ENCODE results near the gene TMEM125.

Gene TMEM125

DNA sequence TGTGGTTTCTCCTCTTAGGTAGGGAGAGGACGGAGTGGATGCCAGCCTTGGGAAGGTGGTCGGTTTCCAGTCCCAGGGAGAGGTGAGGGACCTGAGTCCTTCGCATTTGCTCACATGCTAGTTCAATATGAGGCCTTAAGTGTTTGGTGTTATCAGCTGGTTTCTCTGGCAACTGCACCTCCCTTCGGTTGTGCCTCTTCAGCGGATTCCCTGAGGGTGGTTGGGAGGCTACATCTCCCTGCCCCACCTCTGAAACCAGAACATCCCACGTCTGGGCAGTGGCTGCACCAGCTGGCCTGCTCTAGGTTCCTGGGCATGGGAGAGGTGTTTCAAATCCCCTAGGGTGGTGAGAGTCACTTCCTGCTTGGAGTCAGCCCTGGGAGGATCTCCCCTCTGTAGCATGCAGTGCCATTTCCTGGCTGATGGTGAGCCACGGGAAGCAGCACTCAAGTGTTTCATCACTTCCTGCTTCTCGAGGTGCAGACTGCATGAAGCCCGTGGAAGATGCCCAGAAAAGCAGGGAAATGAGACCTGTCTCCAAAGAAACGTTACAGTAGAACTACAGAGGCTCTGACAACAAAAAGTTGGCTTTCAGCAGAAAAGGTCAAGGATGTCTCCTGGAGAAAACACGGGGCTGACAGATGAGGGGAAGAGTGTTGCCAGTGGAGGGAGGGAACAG is 4.5 kb downstream of the TMEM125 start:
- DNase-seq (ENCODE audit: low read depth), result no peak

DNA sequence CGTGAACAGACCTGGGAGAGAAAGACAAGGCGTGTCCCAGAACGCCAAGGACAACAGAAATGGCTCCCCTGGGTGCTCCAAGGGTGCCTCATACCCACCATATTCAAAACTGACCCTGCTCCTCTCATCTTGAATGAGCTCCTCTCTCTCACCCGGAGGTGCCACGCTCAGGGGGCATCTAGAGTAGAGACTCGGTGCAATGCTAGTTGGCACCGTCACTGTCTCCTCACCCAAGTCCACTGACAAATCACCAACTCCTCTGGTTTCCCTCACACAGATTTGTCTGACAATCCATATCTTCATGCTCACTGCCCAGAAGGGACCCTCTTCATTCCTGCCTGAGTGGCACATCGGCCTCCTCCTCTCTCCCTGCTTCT is 5.0 kb downstream of the TMEM125 start:
- no peak for DNase-seq (ENCODE audit: low read depth)

DNA sequence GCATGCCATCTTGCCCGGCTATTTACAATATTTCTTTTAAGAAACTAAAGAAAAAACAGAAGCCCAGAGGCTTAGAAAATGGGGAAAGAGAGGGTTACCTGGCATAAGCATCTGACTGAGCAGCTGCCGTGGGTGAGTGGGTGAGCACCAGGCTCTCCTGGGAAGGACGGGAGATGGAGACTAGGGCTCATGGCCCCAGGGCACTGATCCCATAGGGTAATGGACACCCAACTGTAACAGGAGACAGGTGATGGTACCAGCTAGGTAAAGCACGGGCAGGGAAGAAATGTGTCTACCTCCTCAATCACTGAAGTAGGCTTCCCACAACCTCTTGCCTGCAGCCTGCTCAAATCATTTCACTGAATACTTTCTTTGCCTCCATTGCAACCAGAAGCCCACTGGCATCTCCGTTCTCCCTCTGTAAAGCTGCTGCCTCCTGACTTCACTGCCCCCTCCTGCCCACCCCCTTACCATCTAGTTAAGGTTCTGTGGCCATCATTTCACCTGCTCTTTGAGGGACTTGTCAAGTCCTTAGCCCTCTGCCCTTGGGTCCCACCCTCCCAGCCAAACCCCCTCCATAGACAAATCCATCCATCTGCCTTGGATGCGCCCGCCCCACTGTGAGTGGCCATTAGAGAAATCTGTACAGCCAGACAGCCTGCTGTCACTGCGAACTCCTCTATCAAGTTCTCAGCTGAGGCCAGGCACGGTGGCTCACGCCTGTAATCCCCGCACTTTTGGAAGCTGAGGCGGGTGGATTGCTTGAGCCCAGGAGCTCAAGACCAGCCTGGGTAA is 6.2 kb downstream of the TMEM125 start:
- DNase-seq (ENCODE audit: low read depth), result no peak

DNA sequence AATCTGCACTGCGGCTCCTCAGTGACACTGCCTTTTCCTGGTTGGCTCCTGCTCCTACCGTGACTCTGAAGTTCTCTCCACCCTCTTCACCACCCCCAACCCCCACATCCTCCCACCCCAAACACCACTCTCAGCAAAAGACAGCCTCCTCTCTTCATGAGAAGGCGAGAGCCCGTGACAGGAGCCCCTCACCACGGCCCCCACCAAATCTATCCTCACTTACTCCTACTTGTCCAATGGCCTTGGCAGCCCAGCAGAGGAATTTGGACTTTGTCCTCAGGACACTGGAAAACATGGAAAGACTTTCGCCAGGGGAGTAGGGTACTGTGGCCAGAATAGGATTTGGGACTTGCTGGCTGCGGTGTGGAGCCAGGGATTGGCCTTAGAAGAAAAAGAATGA is 6.9 kb downstream of the TMEM125 start:
- no peak for DNase-seq (ENCODE audit: low read depth)

DNA sequence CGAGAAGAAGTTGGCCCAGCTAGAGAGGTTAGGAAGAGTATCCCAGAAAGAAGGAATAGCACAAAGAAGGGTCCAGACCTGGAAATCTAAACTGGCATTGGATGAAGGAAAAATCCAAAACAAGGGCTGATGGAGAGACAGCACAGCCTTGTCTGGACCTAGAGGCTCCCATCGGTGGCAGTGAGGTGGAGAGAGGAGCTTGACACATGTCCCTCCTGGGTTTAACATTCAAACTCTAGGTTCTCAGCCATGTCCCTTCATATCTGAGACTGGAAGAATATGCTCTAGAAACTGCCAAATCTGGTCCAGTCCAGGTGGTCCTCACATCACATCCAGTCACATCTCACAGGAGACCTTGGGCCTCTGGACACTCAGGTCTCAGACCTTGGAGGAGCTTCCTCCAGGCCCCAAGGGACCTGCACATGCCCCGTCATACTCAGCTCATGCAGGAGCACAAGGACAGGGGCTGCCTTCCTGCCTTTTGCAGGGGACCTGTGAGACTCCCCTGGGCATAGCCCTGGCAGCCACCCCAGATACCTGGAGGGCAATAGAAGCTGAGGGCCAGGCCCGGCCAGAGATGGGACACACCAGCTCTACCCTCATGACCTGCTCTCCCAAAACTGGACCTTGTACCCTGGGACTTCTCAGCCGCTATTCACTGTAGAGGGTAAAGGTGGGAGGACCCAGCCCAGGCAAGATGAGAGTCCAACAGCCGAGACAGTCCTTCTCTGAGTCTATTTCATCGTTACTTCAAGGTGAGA is 7.5 kb downstream of the TMEM125 start:
- DNase-seq (ENCODE audit: low read depth), result no peak

DNA sequence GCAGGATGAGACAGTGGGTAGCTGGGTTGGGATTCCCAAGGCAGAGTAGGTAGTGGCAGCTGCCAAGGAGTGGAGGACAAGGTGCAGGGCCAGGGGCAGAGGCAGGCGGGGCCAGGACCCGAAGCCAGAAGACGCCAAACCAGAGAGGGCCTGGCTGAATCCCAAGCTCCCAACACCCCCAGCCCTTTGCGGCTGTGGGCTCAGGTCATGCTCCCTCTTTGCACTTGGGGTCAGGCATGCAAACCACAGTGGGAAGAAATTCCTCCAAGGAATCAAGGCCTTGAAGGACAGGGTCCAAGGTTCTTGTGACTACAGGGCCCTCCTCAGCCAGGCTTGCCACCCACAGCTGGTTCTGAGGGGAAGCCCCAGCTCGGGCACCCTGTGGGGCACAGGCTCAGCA is 9.4 kb downstream of the TMEM125 start:
- DNase-seq (ENCODE audit: low read depth), result no peak

DNA sequence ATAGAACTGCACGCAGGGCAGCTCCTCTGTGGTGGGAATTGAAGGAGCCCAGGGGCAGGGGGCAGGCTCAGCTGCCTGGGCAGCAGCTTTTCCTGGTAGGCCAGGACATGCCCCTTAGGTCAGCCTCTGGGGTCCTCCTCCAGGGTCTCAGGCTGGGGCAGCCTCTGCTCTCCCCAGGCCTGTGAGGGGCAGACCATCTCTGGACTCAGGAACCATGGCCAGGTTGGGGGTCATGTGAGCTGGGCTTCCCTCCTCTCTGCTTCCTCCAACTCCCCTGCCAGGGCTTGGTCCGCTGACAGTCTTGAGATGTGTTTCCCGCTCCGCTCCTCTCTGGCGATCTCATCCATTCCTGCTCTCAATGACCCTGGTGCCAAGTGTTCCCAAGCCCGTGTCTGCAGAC is 9.9 kb downstream of the TMEM125 start:
- DNase-seq (ENCODE audit: low read depth), result no peak

DNA sequence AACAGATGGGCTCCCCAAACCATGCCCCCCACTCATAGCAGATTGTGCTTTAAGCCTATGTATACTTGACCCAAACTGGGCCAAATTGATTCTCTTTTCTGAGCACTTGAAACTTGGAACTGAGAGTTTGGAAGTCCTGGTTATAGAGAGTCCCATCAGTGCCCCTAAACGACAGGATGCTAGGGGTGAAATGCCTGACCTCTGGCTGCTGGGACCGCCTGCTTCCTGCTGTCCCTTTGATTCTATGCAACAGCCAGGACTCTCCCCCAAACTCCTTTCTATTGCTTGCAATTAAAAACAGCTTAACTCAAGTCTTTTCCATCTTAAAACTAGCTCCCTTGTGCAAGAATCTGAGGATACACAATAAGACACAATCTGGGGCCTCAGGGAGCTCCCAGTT is 10.9 kb downstream of the TMEM125 start:
- DNase-seq (ENCODE audit: low read depth), result no peak

DNA sequence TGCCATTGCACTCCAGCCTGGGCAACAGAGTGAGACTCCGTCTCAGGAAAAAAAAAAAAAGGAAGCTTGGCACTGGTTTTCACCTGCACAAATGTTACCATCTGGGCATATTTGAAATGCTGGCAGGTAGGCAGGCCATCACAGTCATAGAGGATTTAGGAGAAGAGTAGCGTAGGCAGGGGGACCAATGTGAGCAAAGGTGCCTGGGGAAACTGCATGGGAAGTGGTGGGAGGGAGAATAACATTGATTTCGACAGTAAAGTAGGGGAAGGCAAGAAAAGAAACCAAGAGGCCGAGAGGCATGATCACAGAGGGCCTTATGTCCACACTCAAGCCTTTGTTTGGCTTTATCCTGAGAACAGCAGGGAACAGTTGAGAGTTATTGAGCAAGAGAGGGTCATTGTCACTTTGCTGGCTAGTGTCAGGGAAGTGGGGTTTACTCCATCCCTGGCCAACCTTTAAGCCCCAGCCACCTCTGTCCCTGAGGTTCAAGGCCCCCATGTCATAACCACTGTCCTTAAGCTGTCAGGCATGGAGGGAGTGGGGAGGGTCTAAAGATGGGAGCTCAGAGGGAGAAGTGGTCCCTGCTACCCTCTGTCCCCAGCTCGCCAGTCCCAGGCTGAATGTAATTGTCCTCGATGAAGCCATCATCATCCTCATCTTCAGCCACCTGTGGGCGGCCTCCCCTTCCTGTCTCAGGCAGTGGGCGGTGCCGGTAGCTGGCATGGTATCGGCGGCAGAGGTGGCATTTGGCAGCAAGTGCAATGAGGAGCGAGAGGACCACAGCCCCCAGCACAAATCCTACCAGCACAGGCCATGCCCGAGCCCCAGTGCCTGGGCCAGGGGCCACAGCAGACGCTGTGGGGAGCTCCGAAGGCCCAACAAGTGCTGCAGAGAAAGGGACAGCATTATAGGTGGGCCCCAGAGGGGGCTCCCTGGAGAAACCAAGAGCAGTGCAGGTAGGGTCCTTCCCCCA is 12.7 kb downstream of the TMEM125 start:
- DNase-seq (ENCODE audit: low read depth), result no peak

DNA sequence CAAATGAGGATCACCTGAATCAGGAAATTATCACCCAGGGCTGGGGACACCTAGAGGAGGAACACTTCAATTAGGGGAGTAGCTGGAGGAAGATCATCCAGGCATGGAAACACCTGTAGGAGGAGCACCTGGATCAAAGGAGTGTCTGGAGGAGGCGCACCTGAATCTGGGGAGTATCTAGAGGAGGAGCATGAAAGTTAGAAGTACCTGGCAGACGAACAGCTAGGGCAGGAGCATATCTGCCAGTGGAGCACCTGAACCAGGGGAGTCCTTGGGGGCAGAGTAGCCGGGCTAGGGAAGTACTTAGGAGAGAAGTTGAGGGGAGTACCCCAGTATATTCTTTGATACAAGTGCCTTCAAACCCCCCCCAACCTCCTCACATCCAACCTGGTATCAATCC is 14.3 kb downstream of the TMEM125 start:
- DNase-seq (ENCODE audit: low read depth), result no peak

DNA sequence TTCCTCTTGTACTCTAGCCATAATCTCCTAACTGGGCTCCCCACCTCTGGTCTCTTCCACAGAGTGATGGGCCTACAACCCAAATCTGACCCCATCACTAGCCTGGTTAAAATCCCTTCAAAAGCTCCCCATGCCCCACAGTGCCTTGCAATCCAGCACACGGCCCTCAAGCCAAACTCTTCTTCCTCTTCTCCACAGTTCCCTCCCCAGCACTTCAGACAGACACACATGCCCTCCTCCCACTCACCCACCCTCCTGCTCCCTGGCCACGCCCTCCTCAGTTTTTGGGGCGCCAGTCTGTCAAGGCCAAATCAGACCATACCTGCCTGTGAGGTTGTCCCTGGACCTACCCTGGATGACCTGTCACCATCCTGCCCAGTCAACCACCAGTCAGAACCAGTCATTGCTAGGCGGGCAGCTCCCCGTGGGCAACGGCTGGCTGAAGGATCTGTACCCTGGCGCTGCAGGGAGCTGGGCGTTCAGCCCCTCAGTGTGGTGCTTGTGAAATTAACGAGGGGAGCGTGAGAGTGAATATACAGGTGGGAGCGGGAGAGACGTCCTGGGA is 14.8 kb downstream of the TMEM125 start:
- DNase-seq (ENCODE audit: low read depth), result no peak

DNA sequence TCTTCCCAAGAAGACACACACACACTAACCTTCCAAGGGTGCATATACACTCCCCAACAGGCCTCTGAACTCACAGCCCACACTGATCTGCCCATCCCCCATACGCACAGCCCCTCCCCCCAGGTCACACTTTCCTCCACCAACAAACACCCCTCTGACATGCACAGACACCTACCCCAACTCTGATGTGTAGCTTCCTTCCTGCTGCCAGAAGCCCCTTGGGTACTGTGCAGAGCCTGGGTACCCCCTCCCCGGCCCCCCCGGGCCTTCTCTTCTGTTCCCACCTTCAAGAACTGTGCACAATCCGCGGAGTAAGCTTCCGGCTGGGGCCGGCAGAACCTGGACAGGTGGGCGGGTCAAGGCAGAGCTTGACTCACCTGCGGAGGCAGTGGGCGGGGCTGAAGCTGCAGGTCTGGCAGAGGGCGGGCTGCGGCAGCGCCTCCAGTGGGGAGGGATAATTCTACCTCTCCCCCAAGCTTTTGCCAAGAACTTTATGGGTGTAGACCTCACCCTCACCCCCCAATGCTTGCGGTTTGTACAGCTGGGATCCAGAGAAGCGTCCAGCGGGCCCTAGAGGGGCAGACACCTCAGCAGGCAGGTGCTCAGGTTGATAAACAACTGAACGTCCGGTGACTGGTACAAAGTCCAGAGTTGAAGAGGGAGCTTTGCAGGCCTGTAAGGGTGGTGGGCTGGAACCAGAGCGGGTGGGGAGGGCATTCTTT is 15.6 kb downstream of the TMEM125 start, which contains the start of gene C1orf210:
TSS of gene C1orf210 (minus strand) at position 313 of the 722 bp plus-strand sequence. CDS start 2,311 bp downstream, outside the sequence.
- no peak for DNase-seq (ENCODE audit: low read depth)

DNA sequence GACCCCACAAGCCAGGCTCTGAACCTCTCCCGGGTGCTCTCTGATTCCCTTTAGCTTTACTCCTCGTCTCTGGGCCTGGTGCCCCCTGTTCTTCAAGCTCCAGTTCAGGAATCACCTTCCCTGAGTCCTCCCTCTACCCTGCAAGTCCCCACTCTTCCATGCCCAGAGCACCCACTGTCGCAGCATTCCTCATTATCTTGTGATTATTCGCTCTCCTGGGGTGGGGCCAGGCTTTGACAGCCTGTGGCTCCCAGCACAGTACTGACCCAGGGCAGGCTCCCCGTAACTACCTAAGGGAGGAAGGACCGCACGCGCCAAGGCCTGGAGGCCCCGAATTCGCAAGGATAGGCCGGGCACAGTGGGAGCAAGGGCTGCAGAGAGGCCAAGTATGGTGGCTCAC is 16.3 kb downstream of the TMEM125 start:
- no peak for DNase-seq (ENCODE audit: low read depth)

DNA sequence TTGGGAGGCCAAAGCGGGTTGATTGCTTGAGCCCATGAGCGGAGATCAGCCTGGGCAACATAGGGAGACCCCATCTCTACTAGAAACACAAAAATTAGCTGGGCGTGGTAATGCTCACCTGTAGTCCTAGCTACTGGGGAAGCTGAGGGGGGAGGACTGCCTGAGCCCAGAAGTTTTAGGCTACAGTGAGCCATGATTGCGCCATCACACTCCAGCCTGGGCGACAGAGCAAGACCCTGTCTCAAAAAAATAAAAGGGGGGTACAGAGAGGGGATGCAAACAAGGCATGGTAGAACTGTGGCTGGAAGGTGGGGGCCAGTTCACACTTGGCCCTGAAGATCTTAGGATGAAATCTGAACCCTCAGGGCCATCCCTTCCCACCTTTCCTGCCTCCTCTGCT is 16.8 kb downstream of the TMEM125 start:
- no peak for DNase-seq (ENCODE audit: low read depth)

DNA sequence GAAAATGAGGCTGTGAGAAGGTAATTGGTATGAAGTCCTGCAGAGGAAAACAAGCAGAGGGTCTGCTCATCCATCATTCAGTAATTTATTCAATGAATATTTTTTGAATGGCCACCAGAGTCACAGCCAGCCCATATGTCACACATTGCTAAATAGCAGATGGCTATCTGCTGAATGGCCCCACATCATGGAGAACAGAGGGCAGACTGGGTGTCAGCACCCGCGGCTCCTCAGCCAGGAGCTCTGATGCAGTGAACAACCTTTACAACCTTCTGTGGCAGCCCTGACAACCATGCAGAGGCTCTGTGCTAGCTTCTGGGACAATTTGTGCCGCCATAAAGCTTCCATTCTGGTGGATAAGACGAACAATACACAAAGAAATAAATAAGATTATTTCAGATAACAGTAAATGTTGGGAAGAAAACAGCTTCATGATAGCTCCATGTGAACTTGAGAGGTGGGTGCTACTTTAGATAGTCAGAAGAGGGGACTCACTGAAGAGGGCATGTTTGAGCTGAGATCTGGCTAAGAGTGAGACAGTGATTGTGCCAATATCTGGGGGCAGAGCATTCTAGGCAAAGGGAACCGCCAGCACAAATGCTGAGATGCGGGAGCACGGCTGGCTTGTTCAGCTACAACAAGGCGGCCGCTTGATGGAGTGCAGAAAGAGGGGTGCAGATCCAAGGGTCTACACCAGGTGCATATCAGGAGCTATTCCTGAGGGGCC is 18.4 kb downstream of the TMEM125 start:
- no peak for DNase-seq (ENCODE audit: low read depth)

DNA sequence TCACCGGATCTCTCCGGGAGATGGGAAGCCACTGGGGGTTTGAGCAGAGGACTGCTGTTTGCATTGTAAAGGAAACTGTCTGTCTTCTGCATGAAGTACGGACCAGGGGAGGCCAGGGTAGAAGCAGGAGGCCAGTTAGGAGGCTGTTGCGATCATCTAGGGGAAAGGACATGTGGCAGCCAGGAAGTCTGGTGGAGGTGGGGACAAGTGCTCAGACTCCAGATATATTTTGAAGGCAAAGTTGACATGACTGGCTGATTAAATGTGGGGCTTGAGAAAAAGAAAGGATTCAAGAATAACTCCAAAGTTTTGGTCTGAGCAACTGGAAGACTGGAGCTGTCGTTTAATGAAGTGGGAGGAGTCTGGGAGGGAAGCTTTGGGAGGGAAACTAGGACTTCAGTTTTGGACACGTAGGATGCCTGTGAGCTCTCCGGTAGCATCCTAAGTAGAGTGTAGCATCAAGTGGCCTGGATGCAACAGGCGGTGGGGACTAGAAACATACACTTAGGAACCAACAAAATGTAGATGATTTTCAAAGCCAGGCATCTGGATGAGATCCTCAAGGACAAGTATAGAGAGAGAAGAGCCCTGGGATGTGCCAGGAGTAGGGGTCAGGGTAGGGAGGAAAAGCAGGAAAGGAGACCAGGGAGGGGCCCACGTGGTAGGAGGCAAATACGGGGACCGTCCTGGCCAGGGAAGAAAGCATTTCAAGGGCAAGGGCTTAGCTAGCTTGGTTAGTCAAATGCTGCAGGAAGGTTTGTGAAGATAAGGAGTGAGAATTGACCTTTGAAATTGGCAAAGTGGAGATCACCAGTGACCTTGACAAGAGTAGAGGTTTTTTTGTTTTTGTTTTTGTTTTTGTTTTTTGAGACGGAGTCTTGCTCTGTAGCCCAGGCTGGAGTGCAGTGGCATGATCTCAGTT is 19.3 kb downstream of the TMEM125 start:
- no peak for DNase-seq (ENCODE audit: low read depth)

DNA sequence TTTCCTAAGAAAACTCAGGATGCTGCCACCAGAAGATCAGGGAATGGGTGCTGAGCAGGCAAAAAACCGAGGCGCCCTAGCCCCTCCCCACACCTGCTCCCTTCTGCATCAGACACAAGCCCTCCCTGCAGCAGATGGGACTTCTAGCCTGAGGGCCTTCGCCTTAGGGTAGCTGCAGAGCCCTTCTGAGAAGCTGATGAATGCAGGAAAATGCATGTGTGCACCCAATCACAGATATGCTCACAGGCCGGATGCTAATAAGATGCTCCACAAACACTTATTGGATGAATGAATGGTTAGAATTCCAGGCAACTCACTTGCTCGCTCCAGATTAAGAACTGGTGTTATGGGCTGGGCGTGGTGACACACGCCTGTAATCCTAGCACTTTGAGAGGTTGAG is 22.4 kb downstream of the TMEM125 start:
- no peak for DNase-seq (ENCODE audit: low read depth)

DNA sequence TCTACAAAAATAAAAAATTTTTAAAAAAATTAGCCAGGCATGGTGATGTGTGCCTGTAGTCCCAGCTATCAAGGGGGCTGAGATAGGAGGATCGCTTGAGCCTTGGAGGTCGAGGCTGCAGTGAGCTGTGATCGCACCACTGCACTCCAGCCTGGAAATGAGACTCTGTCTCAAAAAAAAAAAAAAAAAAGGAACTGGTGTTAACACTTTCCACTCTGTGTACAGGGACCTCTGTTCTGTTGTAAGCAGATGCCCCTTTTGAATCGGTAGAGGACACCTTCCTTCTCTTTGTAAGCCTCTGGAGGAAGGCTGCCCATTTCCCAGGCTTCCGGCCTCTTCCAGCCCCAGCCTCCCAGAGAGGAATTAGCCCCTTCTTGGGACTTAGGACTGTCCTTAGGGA is 22.9 kb downstream of the TMEM125 start:
- no peak for DNase-seq (ENCODE audit: low read depth)

DNA sequence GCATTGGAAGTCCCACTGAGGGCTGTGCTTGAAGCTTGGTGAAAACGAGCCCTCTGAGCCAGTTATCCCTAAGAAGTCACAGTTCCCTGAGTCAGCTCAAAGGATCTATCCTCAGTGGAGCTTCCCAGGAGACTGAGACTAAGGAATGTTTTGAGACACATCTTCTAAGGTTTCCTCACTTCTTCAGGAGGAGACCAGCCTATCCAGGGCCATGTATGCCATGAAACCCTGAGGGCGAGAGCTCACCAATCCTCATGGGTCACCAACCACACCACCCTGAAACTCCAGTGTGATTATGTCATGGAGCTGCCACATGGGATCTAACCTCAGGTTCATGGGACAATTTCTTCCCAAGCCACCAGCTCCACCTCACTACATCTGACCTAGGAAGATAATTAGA is 23.4 kb downstream of the TMEM125 start:
- no peak for DNase-seq (ENCODE audit: low read depth)
